ENCODE measurements around the gene CR2. TPM values are rescaled to one million over a fixed set of nuclear protein-coding genes. Genes with fewer than 3 reads are reported as not detected.
"Not testable (repeated sequence)": the region's sequence is repeated elsewhere in the genome, so short reads cannot be mapped to it uniquely, and the experiment has no call there.

CR2 gene
- total and polyA plus RNA-seq, 9 donors, result 0.04 to 1.3 (median 0.50) TPM

DNA sequence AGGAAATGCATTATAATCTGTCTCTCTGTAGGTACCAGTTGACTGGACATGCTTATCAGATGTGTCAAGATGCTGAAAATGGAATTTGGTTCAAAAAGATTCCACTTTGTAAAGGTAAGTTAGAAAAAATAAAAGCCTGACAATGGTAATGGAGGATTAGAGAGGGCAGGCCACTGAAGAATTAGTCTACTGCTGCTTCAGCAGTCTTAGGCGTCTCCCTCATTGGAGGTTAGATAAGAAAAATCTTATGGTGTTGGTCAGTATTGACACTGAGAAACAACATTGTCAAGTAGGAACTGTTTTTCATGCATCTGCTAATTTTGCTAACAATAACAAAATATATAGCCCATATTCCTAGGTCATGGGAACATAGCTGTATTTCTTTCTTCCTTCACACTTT, 20.1 kb downstream of the CR2 start:
- H3K27ac ChIP-seq (ENCODE audit: low read length), result no peak overlapping the region
- WGBS (ENCODE audit: insufficient coverage), result no CpG with 5 or more reads among the region's 1 CpG
- DNase-seq, result no peak

DNA sequence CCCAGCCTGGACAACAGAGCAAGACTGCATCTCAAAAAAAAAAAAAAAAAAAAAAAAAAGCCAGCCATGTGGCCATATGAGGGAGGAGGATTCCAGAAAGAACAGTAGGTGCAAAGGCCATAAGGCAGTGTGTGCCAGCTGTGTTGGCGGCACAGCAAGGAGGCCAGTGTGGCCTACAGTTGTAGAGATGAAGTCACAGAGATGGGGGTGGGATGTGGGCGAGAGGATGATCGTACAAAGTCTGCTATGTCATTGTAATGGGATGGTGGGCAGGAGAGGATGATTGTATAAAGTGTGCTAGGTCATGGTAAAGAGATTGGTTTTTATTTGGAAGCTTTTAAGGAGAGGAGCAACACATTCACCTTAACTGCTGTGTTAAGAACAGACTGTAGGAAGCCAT, 32.1 kb downstream of the CR2 start:
- Histone ChIP-seq H3K9me3 (replicated peaks; ENCODE audit: control insufficient read depth, low read depth, low read length) (no peaks in the 10 kb centered on the region), H3K4me1 (ENCODE audit: control insufficient read depth, insufficient read depth, low read length) (no peaks in the 10 kb centered on the region), H3K36me3 (ENCODE audit: control insufficient read depth, insufficient read depth, low read length) (no peaks in the 10 kb centered on the region), H3K27ac (ENCODE audit: low read length) (no peak overlapping the region), H3K27me3 (ENCODE audit: control insufficient read depth, insufficient read depth, low read length) (no peaks in the 10 kb centered on the region), H3K4me3 (ENCODE audit: low read length) (no peak overlapping the region)
- 87% methylated on average over 3 of the region's 3 CpGs for WGBS (ENCODE audit: insufficient coverage)
- no peak for DNase-seq

More for the DNA sequence above, 20.1 kb downstream of the CR2 start:
- Histone ChIP-seq H3K36me3 (ENCODE audit: control insufficient read depth, insufficient read depth, low read length) (no peaks in the 10 kb centered on the region), H3K4me1 (ENCODE audit: control insufficient read depth, insufficient read depth, low read length) (no peaks in the 10 kb centered on the region), H3K9me3 (replicated peaks; ENCODE audit: control insufficient read depth, low read depth, low read length) (no peaks in the 10 kb centered on the region), H3K27me3 (ENCODE audit: control insufficient read depth, insufficient read depth, low read length) (no peaks in the 10 kb centered on the region), H3K4me3 (ENCODE audit: low read length) (no peak overlapping the region)

- Histone ChIP-seq H3K27ac (ENCODE audit: low read length) (no peak overlapping the region), H3K36me3 (ENCODE audit: control insufficient read depth, insufficient read depth, low read length) (no peaks in the 10 kb centered on the region), H3K27me3 (ENCODE audit: control insufficient read depth, insufficient read depth, low read length) (peaks cover 3% of the 10 kb centered on the region), H3K4me1 (ENCODE audit: control insufficient read depth, insufficient read depth, low read length) (no peaks in the 10 kb centered on the region), H3K9me3 (replicated peaks; ENCODE audit: control insufficient read depth, low read depth, low read length) (no peaks in the 10 kb centered on the region), H3K4me3 (ENCODE audit: low read length) (no peak overlapping the region)
- 57% methylated on average over 3 of the region's 4 CpGs for WGBS (ENCODE audit: insufficient coverage)
- no peak for DNase-seq
Measured at GRCh38 chr1:207487636-207488035, 33.5 kb downstream of the CR2 start.

DNA sequence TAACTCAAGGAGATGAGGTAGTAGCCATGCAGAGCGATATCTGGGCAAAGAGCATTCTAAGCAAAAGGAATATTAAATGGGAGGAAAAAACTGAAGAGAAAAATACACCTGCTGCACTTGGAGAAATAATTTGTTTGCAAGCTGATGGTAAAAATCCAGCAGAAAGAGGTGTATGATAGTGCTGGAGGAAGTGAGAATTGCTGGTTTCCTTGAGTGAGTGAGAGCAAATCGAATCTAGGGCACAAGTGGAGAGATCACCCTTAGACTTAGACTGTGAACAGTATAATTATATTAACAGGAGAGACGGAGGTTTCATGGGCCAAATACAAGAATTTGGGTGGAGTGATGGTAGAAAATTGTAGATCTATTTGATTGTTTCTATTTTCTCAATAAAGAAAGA, 39.1 kb downstream of the CR2 start:
- WGBS (ENCODE audit: insufficient coverage), result 92% methylated on average over 1 of the region's 3 CpGs
- no peak for DNase-seq

DNA sequence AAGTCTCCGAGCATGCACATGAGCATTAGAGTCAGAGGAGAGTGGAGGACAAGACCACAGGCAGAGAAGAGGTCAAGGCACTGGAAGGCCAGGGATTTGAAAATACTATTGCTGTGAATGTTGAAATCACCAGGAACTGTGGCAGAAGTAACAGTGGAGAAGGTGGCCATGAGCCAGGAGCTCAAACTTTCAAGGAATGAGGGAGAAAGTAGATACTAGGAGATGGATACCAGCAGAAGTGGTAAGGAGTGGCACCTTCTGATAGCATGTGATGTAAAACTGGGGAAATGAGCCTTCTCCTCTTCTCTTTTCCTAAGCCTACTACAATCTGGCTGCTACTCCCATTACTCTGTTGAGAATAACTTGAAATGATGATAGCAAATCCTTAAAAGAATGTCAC, 40.0 kb downstream of the CR2 start:
- Histone ChIP-seq H3K4me1 (ENCODE audit: control insufficient read depth, insufficient read depth, low read length) (peaks cover 6% of the 10 kb centered on the region), H3K4me3 (ENCODE audit: low read length) (no peak overlapping the region), H3K27me3 (ENCODE audit: control insufficient read depth, insufficient read depth, low read length) (peaks cover 33% of the 10 kb centered on the region), H3K36me3 (ENCODE audit: control insufficient read depth, insufficient read depth, low read length) (no peaks in the 10 kb centered on the region), H3K9me3 (replicated peaks; ENCODE audit: control insufficient read depth, low read depth, low read length) (no peaks in the 10 kb centered on the region), H3K27ac (ENCODE audit: low read length) (no peak overlapping the region)
- no peak for DNase-seq
- 80% methylated on average over 1 of the region's 1 CpG for WGBS (ENCODE audit: insufficient coverage)

More for the DNA sequence above, 39.1 kb downstream of the CR2 start:
- H3K4me3 ChIP-seq (ENCODE audit: low read length), result no peak overlapping the region
- H3K9me3 ChIP-seq (replicated peaks; ENCODE audit: control insufficient read depth, low read depth, low read length), result no peaks in the 10 kb centered on the region
- no peaks in the 10 kb centered on the region for H3K36me3 ChIP-seq (ENCODE audit: control insufficient read depth, insufficient read depth, low read length)
- no peak overlapping the region for H3K27ac ChIP-seq (ENCODE audit: low read length)
- H3K27me3 ChIP-seq (ENCODE audit: control insufficient read depth, insufficient read depth, low read length), result peaks cover 31% of the 10 kb centered on the region
- H3K4me1 ChIP-seq (ENCODE audit: control insufficient read depth, insufficient read depth, low read length), result peaks cover 6% of the 10 kb centered on the region

- H3K27ac ChIP-seq (ENCODE audit: low read length), result not testable (repeated sequence)
- 72% methylated on average over 3 of the region's 8 CpGs for WGBS (ENCODE audit: insufficient coverage)
Measured at GRCh38 chr1:207495281-207495680, 41.2 kb downstream of the CR2 start.

GRCh38 chr1:207495801-207496792, 42.0 kb downstream of the CR2 start, which contains the start of gene CR1:
CR1 (plus strand) TSS chr1:207496157; CDS start chr1:207496268, 111 bp downstream.
- Histone ChIP-seq H3K9me3 (replicated peaks; ENCODE audit: control insufficient read depth, low read depth, low read length) (no peaks in the 10 kb centered on the region), H3K4me1 (ENCODE audit: control insufficient read depth, insufficient read depth, low read length) (peaks cover 6% of the 10 kb centered on the region), H3K27ac (ENCODE audit: low read length) (no peak within 1 kb of the TSS), H3K4me3 (ENCODE audit: low read length) (peak within 1 kb of the TSS; percentile 22), H3K36me3 (ENCODE audit: control insufficient read depth, insufficient read depth, low read length) (no peaks in the 10 kb centered on the region), H3K27me3 (ENCODE audit: control insufficient read depth, insufficient read depth, low read length) (peaks cover 33% of the 10 kb centered on the region)
- peak; percentile 31 for DNase-seq
- 2% methylated on average over 50 of the region's 68 CpGs for WGBS (ENCODE audit: insufficient coverage)

More at GRCh38 chr1:207495281-207495680, 41.2 kb downstream of the CR2 start:
- H3K4me3 ChIP-seq (ENCODE audit: low read length); H3K9me3 ChIP-seq (replicated peaks; ENCODE audit: control insufficient read depth, low read depth, low read length); H3K4me1 ChIP-seq (ENCODE audit: control insufficient read depth, insufficient read depth, low read length); H3K36me3 ChIP-seq (ENCODE audit: control insufficient read depth, insufficient read depth, low read length): not testable (repeated sequence)
- DNase-seq, result peak; percentile 3
- H3K27me3 ChIP-seq (ENCODE audit: control insufficient read depth, insufficient read depth, low read length), result peaks cover 33% of the 10 kb centered on the region

DNA sequence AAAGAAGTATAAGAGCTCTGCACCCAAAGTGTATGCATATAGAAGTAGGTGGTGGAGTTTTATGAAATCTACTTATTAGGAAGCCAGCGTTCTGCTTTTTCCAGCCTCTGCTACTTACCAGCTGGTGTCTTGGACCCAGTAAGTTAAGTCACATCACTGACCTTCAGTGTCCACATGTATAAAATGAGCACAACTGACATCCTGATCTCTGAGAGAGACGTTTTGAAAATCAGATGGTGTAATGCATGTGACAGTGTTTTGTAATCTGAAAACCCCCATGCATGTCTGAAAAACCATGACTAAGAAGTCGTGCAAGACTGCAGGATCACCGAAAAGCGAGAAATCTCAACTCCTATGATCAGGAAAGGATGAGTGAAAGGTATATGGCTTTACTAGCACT, 43.8 kb downstream of the CR2 start:
- Histone ChIP-seq H3K27me3 (ENCODE audit: control insufficient read depth, insufficient read depth, low read length) (peaks cover 38% of the 10 kb centered on the region), H3K4me1 (ENCODE audit: control insufficient read depth, insufficient read depth, low read length) (peaks cover 6% of the 10 kb centered on the region), H3K9me3 (replicated peaks; ENCODE audit: control insufficient read depth, low read depth, low read length) (no peaks in the 10 kb centered on the region), H3K4me3 (ENCODE audit: low read length) (no peak overlapping the region), H3K36me3 (ENCODE audit: control insufficient read depth, insufficient read depth, low read length) (no peaks in the 10 kb centered on the region), H3K27ac (ENCODE audit: low read length) (no peak overlapping the region)
- DNase-seq, result peak; percentile 4
- WGBS (ENCODE audit: insufficient coverage), result no CpG with 5 or more reads among the region's 5 CpGs

- Histone ChIP-seq H3K27me3 (ENCODE audit: control insufficient read depth, insufficient read depth, low read length) (peaks cover 37% of the 10 kb centered on the region), H3K27ac (ENCODE audit: low read length) (no peak overlapping the region), H3K9me3 (replicated peaks; ENCODE audit: control insufficient read depth, low read depth, low read length) (no peaks in the 10 kb centered on the region), H3K4me1 (ENCODE audit: control insufficient read depth, insufficient read depth, low read length) (peaks cover 6% of the 10 kb centered on the region), H3K4me3 (ENCODE audit: low read length) (no peak overlapping the region), H3K36me3 (ENCODE audit: control insufficient read depth, insufficient read depth, low read length) (no peaks in the 10 kb centered on the region)
- peak; percentile 81 for DNase-seq
- no CpG with 5 or more reads among the region's 4 CpGs for WGBS (ENCODE audit: insufficient coverage)
Measured at GRCh38 chr1:207499573-207499972, 45.4 kb downstream of the CR2 start.

DNA sequence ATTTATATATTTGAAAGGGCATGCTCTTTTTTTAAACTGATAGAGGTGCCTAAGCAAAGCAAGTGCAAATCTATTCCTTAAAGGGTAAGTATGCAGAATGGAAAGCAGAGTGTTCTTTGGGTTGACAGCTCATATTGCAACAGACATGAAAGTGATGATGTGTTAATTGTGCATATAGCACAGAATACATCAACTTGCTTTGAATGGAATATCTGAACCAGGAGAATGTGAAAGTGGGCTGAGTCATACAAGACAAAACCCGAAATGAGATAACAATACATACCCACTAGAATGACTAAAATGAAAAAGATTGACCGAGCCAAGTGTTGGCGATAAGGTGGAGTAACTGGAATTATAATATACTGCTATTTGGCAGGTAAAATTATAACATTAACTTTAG, 46.2 kb downstream of the CR2 start:
- no CpG with 5 or more reads among the region's 3 CpGs for WGBS (ENCODE audit: insufficient coverage)
- Histone ChIP-seq H3K27ac (ENCODE audit: low read length) (no peak overlapping the region), H3K27me3 (ENCODE audit: control insufficient read depth, insufficient read depth, low read length) (peaks cover 36% of the 10 kb centered on the region), H3K4me1 (ENCODE audit: control insufficient read depth, insufficient read depth, low read length) (peaks cover 6% of the 10 kb centered on the region), H3K4me3 (ENCODE audit: low read length) (no peak overlapping the region), H3K9me3 (replicated peaks; ENCODE audit: control insufficient read depth, low read depth, low read length) (no peaks in the 10 kb centered on the region), H3K36me3 (ENCODE audit: control insufficient read depth, insufficient read depth, low read length) (no peaks in the 10 kb centered on the region)
- no peak for DNase-seq

Data from muscle of leg (tissue), 11 donors.